GM12872 (cell line): Measurements from ENCODE around the gene ADAT3.

Experiments used
- TF ChIP-seq, protein P1 (sequence below): IDR thresholded peaks from 3 replicates; pipeline ENCODE4 v1.5.1; 2011; ENCODE audit warnings: low read depth, mild to moderate bottlenecking, low read length, moderate library complexity; ENCODE audit not compliant: insufficient read depth

The ADAT3 gene

DNA sequence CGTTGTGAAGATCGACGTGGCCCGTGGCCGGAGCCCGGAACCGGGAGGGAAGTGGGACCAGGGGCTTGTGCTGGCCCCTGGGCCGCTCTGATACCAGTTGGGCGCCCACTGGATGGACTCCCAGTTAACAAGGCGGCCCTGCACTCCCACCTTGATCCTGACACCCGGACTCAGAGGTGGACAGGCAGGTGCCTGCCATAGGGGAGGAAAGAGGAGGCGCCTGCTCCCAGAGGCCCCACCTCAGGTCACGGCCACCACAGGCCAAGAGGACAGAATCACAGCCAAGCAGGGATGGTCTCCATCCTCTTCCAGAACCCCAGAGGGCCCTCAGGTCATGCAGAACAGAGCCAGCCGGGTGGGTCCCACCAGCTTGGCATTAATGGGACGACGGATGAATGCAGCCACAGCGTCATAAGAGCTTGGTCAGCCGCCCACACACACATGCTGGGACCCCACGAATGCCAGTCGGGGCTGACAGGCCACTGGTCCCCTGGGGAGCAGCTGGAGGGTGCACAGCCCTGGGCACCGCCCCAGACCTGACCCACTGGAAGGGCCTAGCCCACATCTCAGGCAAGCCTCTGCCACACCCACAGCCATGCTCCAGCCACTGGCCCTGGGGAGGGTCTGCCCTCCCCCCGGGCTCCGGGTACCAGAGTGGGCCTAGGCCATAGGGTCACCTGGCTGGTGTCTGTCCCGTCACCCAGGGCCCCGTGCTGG is 32.2 kb upstream of the ADAT3 start:
- TF ChIP-seq, protein P1, sequence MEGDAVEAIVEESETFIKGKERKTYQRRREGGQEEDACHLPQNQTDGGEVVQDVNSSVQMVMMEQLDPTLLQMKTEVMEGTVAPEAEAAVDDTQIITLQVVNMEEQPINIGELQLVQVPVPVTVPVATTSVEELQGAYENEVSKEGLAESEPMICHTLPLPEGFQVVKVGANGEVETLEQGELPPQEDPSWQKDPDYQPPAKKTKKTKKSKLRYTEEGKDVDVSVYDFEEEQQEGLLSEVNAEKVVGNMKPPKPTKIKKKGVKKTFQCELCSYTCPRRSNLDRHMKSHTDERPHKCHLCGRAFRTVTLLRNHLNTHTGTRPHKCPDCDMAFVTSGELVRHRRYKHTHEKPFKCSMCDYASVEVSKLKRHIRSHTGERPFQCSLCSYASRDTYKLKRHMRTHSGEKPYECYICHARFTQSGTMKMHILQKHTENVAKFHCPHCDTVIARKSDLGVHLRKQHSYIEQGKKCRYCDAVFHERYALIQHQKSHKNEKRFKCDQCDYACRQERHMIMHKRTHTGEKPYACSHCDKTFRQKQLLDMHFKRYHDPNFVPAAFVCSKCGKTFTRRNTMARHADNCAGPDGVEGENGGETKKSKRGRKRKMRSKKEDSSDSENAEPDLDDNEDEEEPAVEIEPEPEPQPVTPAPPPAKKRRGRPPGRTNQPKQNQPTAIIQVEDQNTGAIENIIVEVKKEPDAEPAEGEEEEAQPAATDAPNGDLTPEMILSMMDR: no peak

- TF ChIP-seq, protein P1: no peak
These were observed 31.4 kb upstream of the ADAT3 start for GRCh38 chr19:1873524-1874473.

- TF ChIP-seq, protein P1: no peak
These were observed 30.5 kb upstream of the ADAT3 start for GRCh38 chr19:1874554-1875185.

GRCh38 chr19:1875646-1876495 is 29.3 kb upstream of the ADAT3 start:
- TF ChIP-seq, protein P1: no peak

GRCh38 chr19:1876496-1877279 is 28.5 kb upstream of the ADAT3 start:
- TF ChIP-seq, protein P1: 0 out of 3 replicates have a peak, but pooled peaks have one; percentile 12

DNA sequence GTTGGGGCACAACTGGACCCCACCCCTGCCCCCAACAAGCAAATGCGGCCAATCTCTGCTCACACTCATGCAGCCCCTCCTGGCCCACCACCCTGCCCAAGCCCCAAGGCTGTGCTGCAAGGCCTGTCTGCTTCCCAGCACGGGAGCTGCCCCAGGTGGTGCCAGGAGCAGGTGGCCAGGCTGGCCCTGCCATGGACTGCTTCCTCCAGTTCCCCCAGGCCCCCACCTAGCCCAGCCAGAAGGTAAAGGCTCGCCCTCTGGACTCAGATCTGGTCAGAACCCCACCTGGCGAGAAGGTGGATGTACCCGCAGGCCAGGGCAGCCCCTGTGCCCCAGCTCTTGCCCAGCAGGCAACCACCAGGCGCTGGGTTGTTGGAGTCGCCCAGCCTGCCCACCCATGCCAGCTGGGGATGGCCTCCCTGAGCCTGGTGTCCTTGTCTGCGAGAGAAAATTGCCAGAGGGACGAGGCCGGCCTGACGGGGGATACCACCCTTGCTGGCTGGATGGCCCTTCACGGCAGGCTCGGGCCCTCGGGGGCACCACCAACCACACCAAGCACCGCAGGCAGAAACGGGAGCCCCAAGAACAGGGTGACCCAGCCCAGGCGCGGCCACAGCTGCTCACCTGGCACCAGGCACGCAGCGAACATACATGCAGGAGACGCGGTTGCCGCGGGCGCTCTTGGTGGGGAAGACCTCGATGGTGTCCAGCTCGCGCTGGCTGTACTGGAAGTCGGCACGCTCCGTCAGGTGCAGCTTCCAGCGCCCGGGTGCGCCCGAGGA is 24.4 kb upstream of the ADAT3 start:
- TF ChIP-seq, protein P1: no peak
